ENCODE results near the gene AOPEP.

DNA sequence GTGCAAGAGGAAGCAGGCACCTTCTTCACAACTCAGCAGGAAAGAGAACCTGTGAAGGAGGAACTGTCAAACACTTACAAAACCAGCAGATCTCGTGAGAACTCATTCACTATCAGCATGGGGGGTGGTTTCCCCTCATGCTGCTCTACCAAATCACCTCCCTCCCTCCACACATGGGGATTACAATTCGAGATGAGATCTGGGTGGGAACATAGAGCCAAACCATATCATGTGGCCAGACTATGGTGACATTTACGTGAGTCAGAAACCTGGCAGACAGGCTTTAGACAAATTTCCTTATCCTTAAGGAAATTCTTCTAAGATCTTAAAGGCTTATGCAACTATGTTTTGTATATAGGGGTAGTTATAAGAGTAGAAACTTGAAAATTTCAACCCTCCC lies 8.7 kb upstream of the AOPEP start:
- no peak for TF ChIP-seq SIN3A (IDR thresholded peaks at IDR 0.05; ENCODE audit: borderline replicate concordance, insufficient read depth, low read depth, low read length)
- TF ChIP-seq, protein P1, sequence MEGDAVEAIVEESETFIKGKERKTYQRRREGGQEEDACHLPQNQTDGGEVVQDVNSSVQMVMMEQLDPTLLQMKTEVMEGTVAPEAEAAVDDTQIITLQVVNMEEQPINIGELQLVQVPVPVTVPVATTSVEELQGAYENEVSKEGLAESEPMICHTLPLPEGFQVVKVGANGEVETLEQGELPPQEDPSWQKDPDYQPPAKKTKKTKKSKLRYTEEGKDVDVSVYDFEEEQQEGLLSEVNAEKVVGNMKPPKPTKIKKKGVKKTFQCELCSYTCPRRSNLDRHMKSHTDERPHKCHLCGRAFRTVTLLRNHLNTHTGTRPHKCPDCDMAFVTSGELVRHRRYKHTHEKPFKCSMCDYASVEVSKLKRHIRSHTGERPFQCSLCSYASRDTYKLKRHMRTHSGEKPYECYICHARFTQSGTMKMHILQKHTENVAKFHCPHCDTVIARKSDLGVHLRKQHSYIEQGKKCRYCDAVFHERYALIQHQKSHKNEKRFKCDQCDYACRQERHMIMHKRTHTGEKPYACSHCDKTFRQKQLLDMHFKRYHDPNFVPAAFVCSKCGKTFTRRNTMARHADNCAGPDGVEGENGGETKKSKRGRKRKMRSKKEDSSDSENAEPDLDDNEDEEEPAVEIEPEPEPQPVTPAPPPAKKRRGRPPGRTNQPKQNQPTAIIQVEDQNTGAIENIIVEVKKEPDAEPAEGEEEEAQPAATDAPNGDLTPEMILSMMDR (IDR thresholded peaks at IDR 0.05): no peak

Data from Panc1 (cell line).